H7 (cell line): ENCODE results near the gene TMEM174. TPM values are rescaled to one million over a fixed set of nuclear protein-coding genes. Genes with fewer than 3 reads are reported as not detected.

Source experiments
- DNase-seq: peaks from one replicate; pipeline ENCODE4 v3.0.0; 2012
- H3K27me3 ChIP-seq: 2 replicates; pipeline ENCODE4 v1.6.0; 2011; ENCODE audit warnings: mild to moderate bottlenecking, low read length; ENCODE audit not compliant: control insufficient read depth, insufficient read depth
- H3K36me3 ChIP-seq: replicated peaks from 2 replicates; pipeline ENCODE4 v1.5.1; 2011; ENCODE audit warnings: low read length; ENCODE audit not compliant: control insufficient read depth, insufficient read depth
- H3K4me3 ChIP-seq: 2 replicates; pipeline ENCODE4 v1.5.1; 2011; ENCODE audit warnings: low read depth, mild to moderate bottlenecking, control low read depth, low read length, moderate library complexity; ENCODE audit not compliant: insufficient read depth
- total RNA-seq: library from RNA; depleted of rRNA; stranded (reverse); fragments of >200 nt; shearing (Covaris generic); gene quantifications from 2 replicates; pipeline ENCODE4 v1.2.3, GENCODE V29; 2014; rRNA removed

TMEM174 gene
- total RNA-seq = not detected in 2 replicates

DNA sequence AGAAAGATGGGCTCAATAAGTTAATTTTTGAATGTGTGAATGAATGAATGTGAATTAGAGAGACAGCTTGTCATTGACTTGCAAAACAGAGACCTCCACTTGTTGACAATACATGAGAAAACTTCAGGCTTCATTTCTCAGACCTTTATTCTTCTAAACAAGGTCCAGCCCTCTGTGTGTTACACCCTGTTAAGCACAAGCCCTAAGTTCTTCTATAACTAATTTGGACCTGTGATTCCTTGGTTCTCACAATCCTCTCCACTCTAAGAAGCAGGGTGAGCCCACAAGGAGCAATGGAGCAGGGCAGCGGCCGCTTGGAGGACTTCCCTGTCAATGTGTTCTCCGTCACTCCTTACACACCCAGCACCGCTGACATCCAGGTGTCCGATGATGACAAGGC, at the start of gene TMEM174:
TSS of gene TMEM174 (plus strand) at position 243 of the 400 bp plus-strand sequence. CDS start at position 294, 51 bp downstream.
- DNase-seq = no peak
- H3K4me3 ChIP-seq = no peak within 1 kb of the TSS
- H3K27me3 ChIP-seq = no peaks in the 10 kb centered on the region
- H3K36me3 ChIP-seq = no peaks in the 10 kb centered on the region

GRCh38 chr5:73125289-73125688, 47.7 kb upstream of the TMEM174 start:
- peaks cover 19% of the 10 kb centered on the region for H3K27me3 ChIP-seq
- no peaks in the 10 kb centered on the region for H3K36me3 ChIP-seq
- H3K4me3 ChIP-seq = no peak overlapping the region
- DNase-seq = no peak

- peaks cover 11% of the 10 kb centered on the region for H3K27me3 ChIP-seq
- no peaks in the 10 kb centered on the region for H3K36me3 ChIP-seq
- no peak for DNase-seq
- H3K4me3 ChIP-seq = no peak overlapping the region
These were observed 46.6 kb upstream of the TMEM174 start for GRCh38 chr5:73126381-73126780.

DNA sequence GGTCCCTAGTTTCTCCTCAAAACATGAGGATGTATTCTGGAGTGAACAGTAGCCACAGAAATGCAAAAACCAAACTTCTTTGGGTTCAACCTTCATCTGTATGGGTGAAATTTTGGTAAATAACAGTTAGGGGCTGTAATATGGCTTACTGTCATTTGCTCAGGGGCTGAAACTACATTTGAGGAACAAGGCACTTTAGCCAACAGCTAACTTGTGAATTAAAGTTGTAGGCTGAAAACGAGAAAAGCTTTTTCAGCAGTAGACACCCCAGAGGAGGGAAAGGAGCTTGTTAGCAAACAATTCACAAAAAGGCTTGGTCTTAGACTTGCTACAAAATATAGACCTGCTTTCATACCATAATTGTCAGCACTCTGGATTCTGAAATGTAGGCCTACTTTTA, 46.0 kb upstream of the TMEM174 start:
- no peaks in the 10 kb centered on the region for H3K36me3 ChIP-seq
- H3K27me3 ChIP-seq = peaks cover 5% of the 10 kb centered on the region
- no peak overlapping the region for H3K4me3 ChIP-seq
- DNase-seq = no peak

- Histone ChIP-seq H3K36me3 (no peaks in the 10 kb centered on the region), H3K4me3 (no peak overlapping the region)
- DNase-seq = no peak
These were observed 43.9 kb upstream of the TMEM174 start for GRCh38 chr5:73129143-73129542.

GRCh38 chr5:73130811-73131210, 42.2 kb upstream of the TMEM174 start:
- H3K36me3 ChIP-seq = no peaks in the 10 kb centered on the region
- no peaks in the 10 kb centered on the region for H3K27me3 ChIP-seq
- DNase-seq = no peak
- no peak overlapping the region for H3K4me3 ChIP-seq

More at GRCh38 chr5:73129143-73129542, 43.9 kb upstream of the TMEM174 start:
- H3K27me3 ChIP-seq = no peaks in the 10 kb centered on the region

DNA sequence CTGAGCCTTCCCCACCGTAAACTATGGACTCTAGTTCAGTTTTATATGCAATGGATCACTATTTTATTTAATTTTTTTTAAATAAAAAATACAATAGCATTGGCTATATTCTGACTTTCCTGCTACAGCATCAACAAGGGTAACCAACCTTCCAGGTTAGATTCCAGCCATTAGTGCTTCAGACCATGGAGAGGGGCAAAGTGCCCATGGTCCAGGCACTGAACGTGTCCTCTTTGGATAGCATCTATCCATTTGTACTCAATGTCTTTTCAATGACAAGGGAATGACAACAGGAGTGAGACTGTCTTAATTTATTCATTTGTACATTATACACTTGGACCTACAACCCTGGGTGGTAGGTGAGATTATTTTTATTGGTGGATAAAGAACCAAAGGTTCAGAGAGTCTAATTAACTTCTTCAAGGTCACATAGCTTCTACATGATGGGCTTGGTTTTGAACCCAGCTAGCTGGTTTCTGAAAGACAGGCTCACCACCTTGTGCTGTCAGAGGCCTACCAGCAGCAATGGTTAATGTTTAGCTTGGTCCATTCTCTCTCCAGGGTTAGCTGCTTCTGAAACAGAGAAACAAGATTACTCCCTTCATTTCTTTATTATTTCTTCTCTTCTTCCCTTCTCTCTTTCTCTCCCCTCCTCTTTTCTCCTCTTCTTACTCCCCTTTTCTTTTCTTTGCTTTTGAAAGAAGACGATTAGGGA, 41.1 kb upstream of the TMEM174 start:
- Histone ChIP-seq H3K4me3 (no peak overlapping the region), H3K27me3 (no peaks in the 10 kb centered on the region), H3K36me3 (no peaks in the 10 kb centered on the region)
- DNase-seq = no peak

GRCh38 chr5:73132759-73133158, 40.2 kb upstream of the TMEM174 start:
- no peak overlapping the region for H3K4me3 ChIP-seq
- H3K36me3 ChIP-seq = no peaks in the 10 kb centered on the region
- no peak for DNase-seq
- H3K27me3 ChIP-seq = no peaks in the 10 kb centered on the region

DNA sequence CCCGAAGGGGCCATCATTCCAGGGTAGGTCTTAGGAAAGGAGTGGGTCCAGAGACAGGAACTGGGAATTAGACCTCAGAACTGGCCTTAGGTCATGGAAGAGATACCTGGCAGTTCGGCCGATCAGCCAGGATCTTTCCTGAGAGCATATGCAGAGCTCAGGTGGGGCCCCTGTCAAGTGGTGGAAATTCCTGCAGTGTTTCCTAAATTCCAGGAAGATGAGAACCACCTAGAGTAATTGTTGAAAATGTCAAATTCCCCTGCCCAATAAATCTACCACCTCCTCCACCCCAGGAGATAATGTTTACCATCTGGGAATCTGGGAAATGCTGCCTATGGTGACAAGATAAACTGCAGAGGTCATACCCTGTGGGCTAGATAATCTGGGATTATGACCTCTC, 38.0 kb upstream of the TMEM174 start:
- no peak overlapping the region for H3K4me3 ChIP-seq
- DNase-seq = no peak
- H3K27me3 ChIP-seq = no peaks in the 10 kb centered on the region
- no peaks in the 10 kb centered on the region for H3K36me3 ChIP-seq

- no peaks in the 10 kb centered on the region for H3K27me3 ChIP-seq
- DNase-seq = peak; percentile 60
- H3K36me3 ChIP-seq = no peaks in the 10 kb centered on the region
- H3K4me3 ChIP-seq = no peak overlapping the region
These were observed 37.5 kb upstream of the TMEM174 start for GRCh38 chr5:73135429-73136054.

- Histone ChIP-seq H3K36me3 (no peaks in the 10 kb centered on the region), H3K27me3 (no peaks in the 10 kb centered on the region), H3K4me3 (no peak overlapping the region)
- peak; percentile 46 for DNase-seq
These were observed 36.9 kb upstream of the TMEM174 start for GRCh38 chr5:73136055-73136562.

DNA sequence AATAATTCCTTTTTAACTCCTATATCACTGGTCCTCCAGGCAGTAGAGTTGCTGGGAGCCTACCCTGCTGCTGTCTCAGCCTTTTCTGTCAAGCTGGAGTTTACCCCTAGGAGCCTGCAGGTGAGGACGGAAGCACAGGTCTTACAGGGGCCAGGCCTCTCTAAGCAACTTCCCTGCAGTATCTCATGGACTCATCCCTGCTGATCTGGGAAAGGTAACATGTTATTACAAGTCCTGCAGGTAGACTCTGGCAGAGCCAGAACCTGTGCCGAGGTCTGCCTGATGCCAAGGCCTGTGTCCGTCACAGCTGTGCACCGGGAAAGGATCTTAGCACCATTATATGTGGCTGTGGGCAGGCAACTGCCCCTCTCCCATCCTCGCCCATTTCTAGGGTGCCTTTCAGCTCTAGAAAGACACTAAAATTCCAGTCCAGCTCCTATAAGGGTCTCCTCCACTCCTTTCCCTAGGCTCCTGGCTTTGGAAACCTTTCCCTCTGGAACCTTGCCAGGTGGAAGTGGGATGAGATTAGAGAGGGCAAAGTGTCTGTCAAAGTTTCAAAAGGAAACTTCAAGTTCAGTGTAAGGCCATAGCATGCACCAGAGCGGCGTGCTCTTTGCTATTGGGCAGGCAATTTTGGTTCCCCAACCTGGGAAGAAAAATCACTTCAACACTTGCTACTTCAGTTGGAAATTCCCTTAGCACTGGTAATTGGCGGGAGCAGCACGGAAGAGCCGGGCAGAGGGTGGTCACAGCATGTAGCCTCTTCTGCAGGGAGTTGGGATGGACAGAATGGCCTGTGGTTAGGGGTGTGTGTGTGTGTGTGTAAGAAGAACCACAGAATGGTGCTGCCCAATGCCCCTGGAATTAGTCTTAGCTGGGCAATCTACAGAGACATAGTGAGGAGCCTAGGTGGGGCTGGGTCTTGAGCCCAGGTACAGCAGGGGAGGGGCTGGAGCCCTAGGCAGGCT, 35.1 kb upstream of the TMEM174 start:
- no peaks in the 10 kb centered on the region for H3K36me3 ChIP-seq
- no peak for DNase-seq
- no peaks in the 10 kb centered on the region for H3K27me3 ChIP-seq
- H3K4me3 ChIP-seq = no peak overlapping the region

DNA sequence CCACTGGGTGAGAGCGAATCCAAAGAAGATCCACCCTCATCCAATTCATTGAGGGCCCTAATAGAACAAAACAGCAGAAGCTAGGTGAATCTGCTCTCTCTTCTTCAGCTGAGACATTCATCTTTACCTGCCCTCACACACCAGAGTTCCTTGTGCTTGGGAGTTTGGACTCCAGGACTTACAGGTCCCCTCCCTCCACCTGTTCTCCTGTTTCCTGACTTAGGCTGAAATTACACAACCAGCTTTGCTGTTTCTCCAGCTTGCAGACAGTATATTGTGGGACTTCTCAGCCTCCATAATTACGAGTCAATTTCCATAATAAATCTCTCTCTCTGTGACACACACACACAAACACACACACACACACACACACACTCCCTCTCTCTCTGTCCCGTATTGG, 33.5 kb upstream of the TMEM174 start:
- Histone ChIP-seq H3K27me3 (no peaks in the 10 kb centered on the region), H3K4me3 (no peak overlapping the region), H3K36me3 (no peaks in the 10 kb centered on the region)
- no peak for DNase-seq

- no peaks in the 10 kb centered on the region for H3K36me3 ChIP-seq
- H3K4me3 ChIP-seq = no peak overlapping the region
These were observed 32.2 kb upstream of the TMEM174 start for GRCh38 chr5:73140801-73141200.

More at GRCh38 chr5:73140801-73141200, 32.2 kb upstream of the TMEM174 start:
- no peak for DNase-seq
- no peaks in the 10 kb centered on the region for H3K27me3 ChIP-seq
